GM18951 (cell line): ENCODE data around the gene SLC6A15.

Experiments
- POLR2A ChIP-seq: IDR thresholded peaks from 4 replicates; pipeline ENCODE4 v1.6.1; 2011; ENCODE audit warnings: mild to moderate bottlenecking; ENCODE audit not compliant: insufficient read length, insufficient read depth; ENCODE audit errors: extremely low read depth
- in situ Hi-C: fragments of 300-500 bp; cut with MboI; formaldehyde crosslinking; loops from one replicate; pipeline ENCODE4 v1.12.0; 2022; ENCODE audit warnings: low sequenced_read_pairs, mixed read lengths, inconsistent platforms; ENCODE audit not compliant: unreplicated experiment

SLC6A15 gene

DNA sequence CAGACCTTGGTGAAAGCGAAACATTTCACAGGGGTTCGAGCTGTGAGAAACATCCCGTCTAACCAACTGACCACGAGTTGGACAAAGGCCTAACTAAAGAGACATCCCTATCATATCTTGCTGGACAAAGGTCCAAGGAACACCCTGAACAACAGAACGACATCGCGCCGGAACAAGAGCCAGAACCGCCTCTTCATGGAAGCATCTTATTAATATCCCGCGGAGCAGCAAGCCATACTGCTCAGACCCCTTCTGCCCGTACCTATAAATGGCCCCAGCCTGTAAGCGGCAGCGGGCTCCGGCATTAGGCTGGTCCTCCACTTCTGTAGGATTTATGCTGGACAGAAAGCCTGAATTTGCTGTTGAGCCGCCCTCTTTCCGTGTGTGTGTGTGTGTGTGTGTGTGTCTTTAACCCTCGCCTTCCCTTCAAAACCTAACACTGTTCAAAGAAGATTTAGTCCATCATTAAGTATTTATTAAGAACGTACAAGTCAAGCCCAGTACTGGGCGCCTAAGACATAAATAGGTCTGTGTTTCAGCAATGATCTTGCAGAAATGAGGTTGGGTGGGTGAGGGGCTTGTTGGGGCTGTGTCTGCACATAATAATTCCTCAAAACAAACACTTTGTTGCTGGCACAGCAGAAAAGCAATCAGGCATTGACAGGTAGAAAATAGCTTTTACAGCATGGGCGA, 1.9 kb downstream of the SLC6A15 start:
- in situ Hi-C loops = no loop called here
- TF ChIP-seq POLR2A = no peak

DNA sequence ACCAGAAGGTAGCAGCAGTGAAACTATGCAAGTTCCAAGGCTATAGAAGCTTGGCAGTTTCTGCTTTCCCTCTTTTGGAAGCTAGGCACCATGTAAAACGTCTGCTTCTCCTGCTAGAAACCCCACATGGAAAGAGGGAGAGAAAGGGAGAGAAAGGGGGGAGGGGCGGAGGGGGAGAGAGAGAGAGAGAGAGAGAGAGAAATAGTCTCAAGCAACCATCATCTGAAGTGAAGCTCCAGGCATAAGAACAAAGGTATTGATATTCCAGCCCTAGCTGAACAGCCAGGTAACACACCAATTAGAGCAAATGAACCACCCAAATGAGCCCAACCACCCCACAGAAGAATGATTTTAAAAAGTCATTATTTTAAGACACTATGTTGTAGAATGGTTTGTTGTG, 8.5 kb downstream of the SLC6A15 start:
- in situ Hi-C loops = no loop called here

DNA sequence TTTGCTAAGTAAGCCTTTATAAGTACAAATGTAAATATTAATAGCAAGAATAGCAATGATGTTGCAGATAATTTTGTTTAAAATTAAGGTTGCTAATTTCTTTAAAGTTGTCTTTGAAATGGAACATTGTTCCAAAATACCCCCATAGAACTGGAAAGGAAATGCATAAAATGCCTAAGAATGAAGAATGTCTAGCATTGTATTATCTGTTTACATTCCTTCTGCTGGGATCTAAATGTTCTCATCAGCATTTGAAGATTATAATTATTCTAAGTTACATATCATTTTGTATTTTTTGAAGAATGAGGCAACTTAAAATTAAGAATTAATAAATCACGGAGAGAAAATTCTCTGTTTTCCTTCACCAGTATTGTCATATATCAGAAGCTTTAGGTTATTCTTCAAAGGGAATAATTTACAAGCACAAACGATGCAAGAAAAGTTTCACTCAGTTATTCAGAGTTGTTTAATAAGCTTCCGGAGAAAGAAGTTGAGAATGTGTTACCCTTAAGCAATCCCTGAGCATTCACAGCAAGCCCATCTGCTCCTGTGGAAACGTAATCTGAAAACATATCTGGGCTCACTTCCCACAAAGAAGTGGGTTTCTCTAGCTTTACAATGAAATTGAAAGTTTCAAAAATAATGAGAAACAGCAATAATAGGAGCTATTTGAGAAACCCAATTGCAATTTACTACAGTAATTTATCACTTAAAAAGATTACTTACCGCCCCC, 21.3 kb downstream of the SLC6A15 start:
- no peak for TF ChIP-seq POLR2A
- in situ Hi-C loops = no loop called here

More for the DNA sequence above, 8.5 kb downstream of the SLC6A15 start:
- TF ChIP-seq POLR2A = no peak

DNA sequence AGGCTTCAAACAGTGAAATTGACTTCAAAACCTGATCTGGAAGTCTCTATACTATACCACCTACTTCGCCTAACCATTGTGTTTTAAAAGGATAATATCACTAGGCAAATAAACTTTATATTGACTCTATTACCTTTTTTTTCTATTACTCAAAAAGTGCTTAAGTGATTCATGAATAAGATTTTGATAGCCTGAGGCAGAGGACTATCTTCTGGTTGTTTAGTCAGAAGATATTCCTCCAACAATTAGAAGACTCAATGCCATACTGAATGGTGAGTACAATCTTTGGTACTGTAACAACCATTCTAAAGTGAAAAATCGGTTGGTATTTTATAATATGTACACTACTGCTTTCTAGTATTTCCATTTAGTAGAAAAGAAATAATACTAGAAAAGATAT, 22.8 kb downstream of the SLC6A15 start:
- in situ Hi-C loops = no loop called here
- TF ChIP-seq POLR2A = no peak

DNA sequence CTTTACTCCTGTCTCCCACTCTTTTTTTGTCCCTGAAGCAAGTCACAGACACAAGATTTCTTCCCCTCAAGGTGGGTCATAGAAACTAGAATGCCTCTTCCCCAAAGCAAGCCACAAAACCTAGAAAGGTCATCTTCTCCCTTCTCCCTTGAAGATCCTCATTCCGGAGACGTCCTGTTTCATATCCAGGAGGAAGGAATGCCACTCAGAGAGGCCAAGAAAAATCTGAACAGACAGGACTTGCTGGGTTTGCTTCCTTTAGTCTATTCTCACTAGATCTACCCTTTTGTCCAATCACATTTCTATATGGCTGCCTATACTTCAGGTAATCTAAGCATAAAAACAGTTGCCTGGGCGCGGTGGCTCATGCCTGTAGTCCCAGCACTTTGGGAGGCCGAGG, 23.7 kb downstream of the SLC6A15 start:
- in situ Hi-C loops = no loop called here
- TF ChIP-seq POLR2A = no peak

DNA sequence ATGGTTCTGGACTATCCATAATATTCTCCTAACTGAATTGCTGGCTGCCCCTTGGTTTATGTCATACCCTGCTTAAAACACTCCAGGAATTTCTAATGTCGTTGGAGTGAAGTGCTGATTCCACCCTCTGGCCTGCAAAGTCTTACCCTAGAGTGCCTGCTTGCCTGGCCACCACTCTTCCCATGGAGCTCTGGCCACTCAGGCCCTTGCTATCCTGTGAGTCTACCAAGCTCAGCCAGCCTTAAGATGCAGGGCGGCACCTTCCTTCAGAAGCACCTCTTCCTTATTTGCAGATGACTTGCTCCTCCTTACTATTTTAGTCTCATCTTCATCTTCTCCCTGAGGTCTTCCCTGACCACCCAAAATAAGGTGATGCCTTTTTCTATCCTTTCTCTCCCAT, 35.3 kb downstream of the SLC6A15 start:
- in situ Hi-C loops = loop anchor here (10.0 kb wide), 1 partner anchor 137 kb away; no protein-coding TSS in a partner anchor
- TF ChIP-seq POLR2A = no peak

DNA sequence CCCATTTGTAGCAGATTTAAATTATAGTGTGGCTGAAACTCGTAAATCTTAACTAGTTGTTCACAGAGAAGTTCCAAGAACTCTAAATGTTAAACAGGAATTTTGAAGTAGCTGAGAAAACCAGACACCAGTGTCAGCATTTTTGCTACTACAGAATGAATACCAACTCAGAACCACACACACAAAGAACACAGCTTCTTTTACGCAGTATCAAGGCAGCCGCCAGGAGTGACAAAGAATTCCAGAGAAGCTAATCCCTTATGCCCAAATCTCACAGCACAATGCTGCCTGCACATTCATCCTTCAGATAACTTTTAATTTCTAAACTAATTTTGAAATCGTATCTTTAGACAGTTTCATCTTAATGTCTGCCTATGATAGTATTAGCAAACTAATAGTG, 37.4 kb downstream of the SLC6A15 start:
- TF ChIP-seq POLR2A = no peak
- in situ Hi-C loops = loop anchor here (10.0 kb wide), 1 partner anchor 140 kb away; no protein-coding TSS in a partner anchor

DNA sequence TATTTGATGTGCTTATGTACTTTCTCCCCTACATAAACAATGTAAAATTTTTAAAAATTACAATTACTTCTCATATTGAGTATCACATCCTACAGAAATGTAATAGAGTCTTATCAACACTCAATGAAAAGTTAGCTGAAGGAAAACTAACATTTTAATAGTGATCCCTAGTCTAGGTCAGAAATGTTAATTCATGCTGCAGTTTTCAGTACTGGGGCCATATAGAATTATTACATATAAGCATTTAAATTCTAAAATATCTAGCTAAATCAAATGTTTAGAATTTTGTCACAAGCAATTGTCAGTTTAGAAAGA, 37.8 kb downstream of the SLC6A15 start:
- in situ Hi-C loops = loop anchor here (10.0 kb wide), 1 partner anchor 140 kb away; no protein-coding TSS in a partner anchor
- no peak for TF ChIP-seq POLR2A

DNA sequence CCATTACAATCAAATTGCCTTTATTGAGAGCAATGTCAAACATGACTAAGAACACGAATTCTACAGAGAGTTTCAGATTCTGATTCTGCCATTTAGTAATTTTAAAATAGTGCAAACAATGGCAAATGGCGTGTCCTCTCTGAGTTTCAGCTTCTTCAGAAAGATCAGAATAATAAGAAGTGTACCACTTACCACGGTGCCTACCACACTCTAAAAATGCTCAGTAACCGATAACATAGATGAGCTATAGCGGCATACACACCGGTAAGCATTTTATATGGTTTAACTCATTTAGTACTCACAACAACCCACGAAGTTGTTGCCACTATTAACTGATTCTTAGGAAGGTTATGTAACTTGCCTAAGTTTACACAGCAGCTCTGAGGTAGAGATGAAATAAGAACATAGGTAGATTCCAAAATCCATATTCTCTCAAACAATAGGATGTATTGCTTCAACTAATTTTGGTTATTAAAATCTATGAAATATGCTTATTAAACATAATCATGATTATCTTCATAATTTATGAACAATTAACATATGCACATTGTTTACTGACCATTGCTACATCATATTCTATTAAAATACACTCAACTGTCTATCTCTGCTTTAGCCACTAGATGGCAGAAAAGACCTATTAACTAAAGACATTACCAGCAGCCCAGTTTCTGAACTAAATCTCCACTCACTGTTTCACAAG, 38.3 kb downstream of the SLC6A15 start:
- in situ Hi-C loops = loop anchor here (10.0 kb wide), 1 partner anchor 141 kb away; no protein-coding TSS in a partner anchor
- no peak for TF ChIP-seq POLR2A

DNA sequence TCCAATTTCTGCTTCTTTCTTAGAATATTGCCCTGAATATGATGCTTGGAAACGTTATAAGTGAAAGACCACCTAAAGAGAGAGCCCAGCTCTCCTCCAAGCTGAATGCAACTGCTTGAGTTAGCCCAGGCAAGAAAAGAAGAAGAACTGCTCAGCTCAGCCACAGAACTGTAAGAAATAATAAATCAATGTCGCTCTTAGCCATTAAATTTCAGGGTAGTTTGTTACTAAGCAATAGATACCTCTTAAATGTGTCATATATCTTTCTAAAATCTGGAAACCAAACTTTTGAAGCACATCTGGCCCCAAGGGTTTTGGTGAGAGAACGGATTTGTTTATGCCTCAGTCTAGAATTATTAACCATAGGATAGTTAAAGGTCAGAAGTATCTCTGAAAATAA, 50.4 kb downstream of the SLC6A15 start:
- in situ Hi-C loops = no loop called here
- no peak for TF ChIP-seq POLR2A

DNA sequence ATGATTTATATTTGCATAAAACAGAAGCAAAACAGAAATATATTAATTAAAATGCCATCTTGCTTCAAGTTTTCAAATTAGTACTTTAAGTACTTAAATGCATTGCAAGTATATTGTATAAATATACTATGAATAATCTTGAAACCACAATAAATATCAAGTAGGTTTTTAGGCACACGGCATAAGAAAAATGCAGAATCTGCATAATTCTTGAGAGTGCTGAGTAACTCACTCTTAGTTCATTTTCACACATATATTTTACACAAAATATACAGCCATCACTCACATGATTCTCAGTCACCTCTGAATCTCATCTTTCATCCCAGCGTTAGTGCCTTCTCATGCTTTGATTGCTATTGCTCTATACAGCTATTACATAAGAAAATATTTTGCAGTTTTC, 51.9 kb downstream of the SLC6A15 start:
- no peak for TF ChIP-seq POLR2A
- in situ Hi-C loops = no loop called here

DNA sequence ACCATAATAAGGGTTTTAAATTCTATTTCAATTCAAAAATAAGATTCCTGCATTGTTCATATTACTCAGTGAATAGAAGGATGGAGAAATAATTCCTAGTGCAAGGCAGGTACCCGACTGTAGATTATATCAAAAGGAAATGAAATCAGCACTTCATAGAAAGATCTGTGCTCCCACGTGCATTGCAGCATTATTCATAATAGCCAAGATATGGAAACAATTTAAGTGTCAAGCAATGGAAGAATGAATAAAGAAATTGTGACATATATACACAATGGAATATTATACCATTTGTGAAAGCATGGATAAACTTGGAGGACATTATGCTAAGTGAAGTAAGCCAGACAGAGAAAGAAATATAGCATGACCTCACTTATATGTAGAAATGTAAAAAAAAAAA, 53.8 kb downstream of the SLC6A15 start:
- no peak for TF ChIP-seq POLR2A
- in situ Hi-C loops = no loop called here

DNA sequence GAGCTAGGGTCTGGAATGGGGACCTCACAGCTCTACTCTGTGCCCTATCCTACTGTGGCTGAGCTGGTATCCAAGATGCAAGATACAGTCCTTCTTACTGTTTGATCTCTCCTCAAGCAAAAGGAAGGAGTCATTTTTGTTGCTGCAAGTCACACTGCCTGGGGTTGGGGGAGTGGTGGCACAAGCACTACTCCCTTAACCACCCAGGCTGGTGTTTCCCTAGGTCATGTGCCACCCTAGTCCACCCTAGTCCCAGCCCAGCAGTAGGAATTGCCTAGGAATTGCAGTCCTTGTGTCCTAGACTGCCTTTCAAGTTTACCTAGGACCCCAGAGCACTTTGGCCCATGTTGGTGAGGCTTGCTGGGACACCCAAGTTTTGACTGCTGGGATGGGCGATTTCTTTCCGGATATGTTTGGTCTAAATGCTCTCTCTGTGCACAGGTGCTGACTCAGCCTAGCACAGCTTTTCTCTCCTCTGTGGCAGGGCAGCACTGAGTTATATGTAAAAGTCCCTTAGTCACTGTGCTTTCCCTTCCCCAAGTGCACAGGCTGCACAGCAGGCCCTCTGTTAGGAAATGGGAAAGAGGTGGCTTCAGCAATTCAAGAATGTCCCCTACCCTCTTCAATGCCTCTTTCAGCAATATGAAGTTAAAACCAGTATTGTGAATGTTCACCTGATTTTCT, 54.9 kb downstream of the SLC6A15 start:
- in situ Hi-C loops = no loop called here
- no peak for TF ChIP-seq POLR2A

DNA sequence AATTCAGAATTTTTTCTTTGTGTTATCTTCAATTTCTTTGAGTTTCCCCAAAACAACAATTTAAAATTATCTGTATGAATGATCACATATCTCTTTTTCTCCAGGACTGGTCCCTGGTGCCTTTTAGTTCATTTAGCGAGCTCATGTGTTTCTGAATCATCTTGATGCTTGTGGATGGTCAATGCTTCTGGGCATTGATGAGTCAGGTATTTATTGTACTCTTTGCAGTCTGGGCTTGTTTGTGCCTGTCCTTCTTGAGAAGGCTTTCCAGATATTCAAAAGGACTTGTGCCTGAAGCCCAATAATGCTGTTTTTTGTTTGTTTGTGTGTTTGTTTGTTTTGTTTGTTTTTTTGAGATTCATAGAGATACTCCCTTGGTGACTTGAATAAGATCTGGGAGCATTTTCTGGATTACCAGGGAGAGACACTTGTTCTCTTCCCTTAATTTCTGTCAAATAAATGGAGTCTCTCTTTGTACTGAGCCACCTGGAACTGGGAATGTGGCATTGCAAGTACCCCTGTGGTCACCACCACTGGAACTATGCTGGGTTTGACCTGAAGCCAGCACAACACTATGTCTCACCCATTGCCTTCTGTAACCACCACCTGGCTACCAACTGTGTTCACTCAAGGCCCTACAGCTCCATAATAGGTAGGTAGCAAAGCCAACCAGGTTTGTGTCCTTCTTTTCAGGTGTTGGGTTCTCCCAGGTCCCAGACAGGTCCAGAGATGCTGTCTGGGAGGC, 56.3 kb downstream of the SLC6A15 start:
- no peak for TF ChIP-seq POLR2A
- in situ Hi-C loops = no loop called here
